A673 (cell line): Measurements from ENCODE around the gene POU6F1.

ENCODE experiments used
- CTCF ChIP-seq: fragments of 300-800, 200-600 bp; sonication (generic); conservative IDR thresholded peaks from 2 replicates; pipeline ENCODE4 v1.5.1; 2017; ENCODE audit warnings: low read depth, mild to moderate bottlenecking, antibody characterized with exemption, low read length, moderate library complexity, mixed read lengths
- EZH2 ChIP-seq: fragments of 200-600 bp; sonication (generic); IDR thresholded peaks from 2 replicates; pipeline ENCODE4 v1.6.1; 2017; ENCODE audit warnings: borderline replicate concordance, low read depth, mild to moderate bottlenecking, mixed read lengths, antibody characterized with exemption, low read length; ENCODE audit not compliant: poor library complexity, severe bottlenecking

GRCh38 chr12:51238037-51238509 is 20.2 kb upstream of the POU6F1 start:
- TF ChIP-seq EZH2 (no peak), CTCF (no peak)
